Panc1 (cell line): Measurements from ENCODE around the gene FGF3. TPM values are rescaled to one million over a fixed set of nuclear protein-coding genes. Genes with fewer than 3 reads are reported as not detected.

Experiments used
- ATAC-seq: fragments of 200-7000 bp; cut with Tn5 transposase; 2 replicates; pipeline ENCODE4 v1.9.1; 2020; ENCODE audit warnings: mild to moderate bottlenecking, moderate library complexity
- BruUV-seq: library from RNA; stranded (reverse); fragments of 400-500 nt; replicated peaks from 2 replicates; lab custom pipeline; 2021; lab: Mats Ljungman, UMichigan
- CTCF ChIA-PET: fragments of 300-600 bp; sonication (Branson Sonifier 250); formaldehyde crosslinking; loops from one replicate; lab custom pipeline; 2022; ENCODE audit warnings: antibody characterized with exemption; lab: Charles Lee
- POLR2A ChIA-PET: fragments of 300-600 bp; sonication (Branson Sonifier 250); formaldehyde crosslinking; loops from one replicate; lab custom pipeline; 2022; ENCODE audit warnings: antibody characterized with exemption; lab: Charles Lee
- DNase-seq: peaks from one replicate; pipeline ENCODE4 v3.0.0-alpha.2; 2010; ENCODE audit warnings: low read depth, low spot score
- H3K27ac ChIP-seq: 2 replicates; pipeline ENCODE4 v1.5.1; 2011; ENCODE audit warnings: mild to moderate bottlenecking, low read length, inconsistent platforms
- H3K27me3 ChIP-seq: fragments of 200-500 bp; sonication (Bioruptor generic); 2 replicates; pipeline ENCODE4 v1.6.0; 2014; ENCODE audit warnings: low read length, inconsistent platforms; ENCODE audit not compliant: control insufficient read depth, insufficient read depth
- H3K36me3 ChIP-seq: fragments of 200-500 bp; sonication (Bioruptor generic); 2 replicates; pipeline ENCODE4 v1.5.1; 2014; ENCODE audit warnings: inconsistent platforms, mild to moderate bottlenecking, low read length, moderate library complexity; ENCODE audit not compliant: control insufficient read depth, insufficient read depth
- H3K4me1 ChIP-seq: 2 replicates; pipeline ENCODE4 v1.5.1; 2011; ENCODE audit warnings: inconsistent platforms, mild to moderate bottlenecking, low read length, moderate library complexity; ENCODE audit not compliant: control insufficient read depth, insufficient read depth
- H3K4me3 ChIP-seq, 2 experiments: 2 replicates each; pipeline ENCODE4 v1.5.1; 2011 to 2012; ENCODE audit warnings: low read depth in 2 of 2, low read length in 2 of 2, mild to moderate bottlenecking in 2 of 2, inconsistent platforms in 1 of 2, moderate library complexity in 1 of 2
- H3K9me3 ChIP-seq: fragments of 200-500 bp; sonication (Bioruptor generic); 2 replicates; pipeline ENCODE4 v1.5.1; 2014; ENCODE audit warnings: low read depth, mild to moderate bottlenecking, inconsistent platforms, low read length, moderate library complexity; ENCODE audit not compliant: control insufficient read depth, insufficient read depth
- POLR2AphosphoS5 ChIP-seq: IDR thresholded peaks from 2 replicates; pipeline ENCODE4 v1.6.1; 2012; ENCODE audit warnings: mild to moderate bottlenecking, low read depth, low read length, moderate library complexity
- SIN3A ChIP-seq: IDR thresholded peaks from 2 replicates; pipeline ENCODE4 v1.6.1; 2012; ENCODE audit warnings: low read depth, mild to moderate bottlenecking, low read length, moderate library complexity, borderline replicate concordance; ENCODE audit not compliant: insufficient read depth
- TCF7L2 ChIP-seq: IDR thresholded peaks from 2 replicates; pipeline ENCODE4 v1.6.1; 2011; ENCODE audit warnings: mild to moderate bottlenecking, low read depth, low read length, inconsistent platforms
- in situ Hi-C: cut with HindIII; loops from 2 replicates; pipeline ENCODE4 v1.10.0; 2016; ENCODE audit warnings: low sequenced_read_pairs, low pct_unique_long_range_greater_than_20kb
- intact Hi-C: fragments of 100-400 bp; cut with micrococcal nuclease; formaldehyde crosslinking; loops from one replicate; pipeline ENCODE4 v1.10.0; 2022; ENCODE audit not compliant: unreplicated experiment
- total RNA-seq: library from RNA; stranded (reverse); gene quantifications from one replicate; pipeline ENCODE4 v1.2.1, GENCODE V29; 2021; ENCODE audit not compliant: unreplicated experiment
- TF ChIP-seq, protein P1 (sequence below), 2 experiments: IDR thresholded peaks; 2 replicates each; pipeline ENCODE4 v1.6.1; 2011 to 2012; ENCODE audit warnings: low read depth in 2 of 2, control low read depth in 1 of 2, low read length in 1 of 2, mild to moderate bottlenecking in 1 of 2, moderate library complexity in 1 of 2; ENCODE audit not compliant: insufficient read depth in 1 of 2
- TF ChIP-seq, protein P2 (sequence below): fragments of 450-650 bp; IDR thresholded peaks from 2 replicates; pipeline ENCODE4 v1.5.1; 2017; ENCODE audit warnings: mild to moderate bottlenecking

FGF3 gene
- total RNA-seq, 1 experiment from 2014 or later: not detected

DNA sequence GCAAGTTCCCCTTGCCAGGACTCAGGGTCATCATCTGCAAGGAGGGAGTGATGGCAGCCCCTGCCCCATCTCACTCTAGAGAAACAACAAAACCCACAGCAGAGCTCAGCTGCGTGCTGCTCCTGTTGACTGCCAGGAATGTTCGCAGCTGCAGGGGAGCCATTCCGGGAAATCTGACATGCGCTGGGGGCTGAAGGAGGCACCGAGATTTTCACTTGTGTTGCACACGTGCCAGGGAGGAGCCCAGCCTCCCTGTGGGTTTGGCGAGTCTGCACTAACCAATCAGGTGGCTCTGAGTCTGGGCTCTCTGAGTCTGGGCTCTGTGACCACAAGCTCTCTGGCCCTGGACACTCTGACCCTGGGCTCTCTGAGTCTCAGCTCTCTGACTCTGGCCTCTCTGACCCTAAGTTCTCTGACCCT, 10.5 kb downstream of the FGF3 start:
- DNase-seq: no peak
- BruUV-seq: no TSS peak
- Histone ChIP-seq H3K27ac (no peak overlapping the region), H3K4me3 (no peak overlapping the region), H3K27me3 (peaks cover 5% of the 10 kb centered on the region; the same call in 1 of the 2 replicates), H3K9me3 (no peaks in the 10 kb centered on the region), H3K4me1 (no peaks in the 10 kb centered on the region), H3K36me3 (no peaks in the 10 kb centered on the region)
- intact Hi-C loops: no loop called here
- TF ChIP-seq SIN3A (no peak), POLR2AphosphoS5 (no peak), TCF7L2 (no peak)
- TF ChIP-seq, protein P1, sequence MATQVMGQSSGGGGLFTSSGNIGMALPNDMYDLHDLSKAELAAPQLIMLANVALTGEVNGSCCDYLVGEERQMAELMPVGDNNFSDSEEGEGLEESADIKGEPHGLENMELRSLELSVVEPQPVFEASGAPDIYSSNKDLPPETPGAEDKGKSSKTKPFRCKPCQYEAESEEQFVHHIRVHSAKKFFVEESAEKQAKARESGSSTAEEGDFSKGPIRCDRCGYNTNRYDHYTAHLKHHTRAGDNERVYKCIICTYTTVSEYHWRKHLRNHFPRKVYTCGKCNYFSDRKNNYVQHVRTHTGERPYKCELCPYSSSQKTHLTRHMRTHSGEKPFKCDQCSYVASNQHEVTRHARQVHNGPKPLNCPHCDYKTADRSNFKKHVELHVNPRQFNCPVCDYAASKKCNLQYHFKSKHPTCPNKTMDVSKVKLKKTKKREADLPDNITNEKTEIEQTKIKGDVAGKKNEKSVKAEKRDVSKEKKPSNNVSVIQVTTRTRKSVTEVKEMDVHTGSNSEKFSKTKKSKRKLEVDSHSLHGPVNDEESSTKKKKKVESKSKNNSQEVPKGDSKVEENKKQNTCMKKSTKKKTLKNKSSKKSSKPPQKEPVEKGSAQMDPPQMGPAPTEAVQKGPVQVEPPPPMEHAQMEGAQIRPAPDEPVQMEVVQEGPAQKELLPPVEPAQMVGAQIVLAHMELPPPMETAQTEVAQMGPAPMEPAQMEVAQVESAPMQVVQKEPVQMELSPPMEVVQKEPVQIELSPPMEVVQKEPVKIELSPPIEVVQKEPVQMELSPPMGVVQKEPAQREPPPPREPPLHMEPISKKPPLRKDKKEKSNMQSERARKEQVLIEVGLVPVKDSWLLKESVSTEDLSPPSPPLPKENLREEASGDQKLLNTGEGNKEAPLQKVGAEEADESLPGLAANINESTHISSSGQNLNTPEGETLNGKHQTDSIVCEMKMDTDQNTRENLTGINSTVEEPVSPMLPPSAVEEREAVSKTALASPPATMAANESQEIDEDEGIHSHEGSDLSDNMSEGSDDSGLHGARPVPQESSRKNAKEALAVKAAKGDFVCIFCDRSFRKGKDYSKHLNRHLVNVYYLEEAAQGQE (IDR thresholded peaks at IDR 0.05; ENCODE audit: insufficient read depth in 1 of 2, low read depth in 2 of 2, low read length in 1 of 2): no peak
- TF ChIP-seq, protein P2, sequence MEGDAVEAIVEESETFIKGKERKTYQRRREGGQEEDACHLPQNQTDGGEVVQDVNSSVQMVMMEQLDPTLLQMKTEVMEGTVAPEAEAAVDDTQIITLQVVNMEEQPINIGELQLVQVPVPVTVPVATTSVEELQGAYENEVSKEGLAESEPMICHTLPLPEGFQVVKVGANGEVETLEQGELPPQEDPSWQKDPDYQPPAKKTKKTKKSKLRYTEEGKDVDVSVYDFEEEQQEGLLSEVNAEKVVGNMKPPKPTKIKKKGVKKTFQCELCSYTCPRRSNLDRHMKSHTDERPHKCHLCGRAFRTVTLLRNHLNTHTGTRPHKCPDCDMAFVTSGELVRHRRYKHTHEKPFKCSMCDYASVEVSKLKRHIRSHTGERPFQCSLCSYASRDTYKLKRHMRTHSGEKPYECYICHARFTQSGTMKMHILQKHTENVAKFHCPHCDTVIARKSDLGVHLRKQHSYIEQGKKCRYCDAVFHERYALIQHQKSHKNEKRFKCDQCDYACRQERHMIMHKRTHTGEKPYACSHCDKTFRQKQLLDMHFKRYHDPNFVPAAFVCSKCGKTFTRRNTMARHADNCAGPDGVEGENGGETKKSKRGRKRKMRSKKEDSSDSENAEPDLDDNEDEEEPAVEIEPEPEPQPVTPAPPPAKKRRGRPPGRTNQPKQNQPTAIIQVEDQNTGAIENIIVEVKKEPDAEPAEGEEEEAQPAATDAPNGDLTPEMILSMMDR: no peak
- in situ Hi-C loops: no loop called here
- CTCF ChIA-PET: no interaction called here
- no peak for ATAC-seq
- POLR2A ChIA-PET: no interaction called here

DNA sequence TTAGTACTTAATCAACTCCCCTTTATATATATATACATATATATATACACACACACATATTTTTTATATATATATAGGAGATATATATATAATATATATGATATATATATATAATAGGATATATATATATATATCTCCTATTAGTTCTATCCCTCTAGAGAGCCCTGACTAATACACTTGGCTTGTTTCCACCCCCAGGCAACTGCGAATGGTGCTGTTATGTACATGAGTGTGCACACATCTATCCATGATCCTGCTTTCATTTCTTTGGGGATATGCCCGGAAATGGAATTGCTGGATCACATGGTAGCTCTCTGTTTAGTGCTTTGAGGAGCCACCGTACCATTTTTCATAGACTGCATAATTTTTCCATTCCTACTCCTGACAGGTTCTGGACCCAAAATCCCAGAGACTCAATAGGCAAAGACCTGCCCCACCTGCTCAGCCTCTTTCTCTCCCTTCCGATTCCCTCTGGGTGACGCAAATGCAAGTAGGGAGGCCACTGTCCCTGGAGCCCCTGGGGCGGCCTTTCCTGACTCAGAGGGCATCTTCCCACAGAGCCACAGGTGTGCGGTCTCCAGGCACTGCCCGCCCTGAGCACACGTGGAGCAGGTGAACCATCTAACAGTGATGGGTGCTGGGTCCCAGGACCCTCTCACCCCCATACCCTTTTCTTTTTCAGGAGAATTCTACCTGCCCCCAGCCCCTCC, 12.0 kb downstream of the FGF3 start:
- no peak overlapping the region for H3K4me3 ChIP-seq
- H3K27me3 ChIP-seq: peaks cover 5% of the 10 kb centered on the region; the same call in 1 of the 2 replicates
- TF ChIP-seq, protein P1 (IDR thresholded peaks at IDR 0.05; ENCODE audit: insufficient read depth in 1 of 2, low read depth in 2 of 2, low read length in 1 of 2): no peak
- TF ChIP-seq TCF7L2: no peak
- no peak for ATAC-seq
- no TSS peak for BruUV-seq
- ChIA-PET POLR2A (no interaction called here), CTCF (no interaction called here)
- no peaks in the 10 kb centered on the region for H3K36me3 ChIP-seq
- no peak for DNase-seq
- intact Hi-C loops (no loop called here), in situ Hi-C loops (no loop called here)
- no peak overlapping the region for H3K27ac ChIP-seq
- H3K9me3 ChIP-seq: no peaks in the 10 kb centered on the region
- H3K4me1 ChIP-seq: no peaks in the 10 kb centered on the region
